Measurements from ENCODE around the gene AKAP12.

AKAP12 gene

GRCh38 chr6:151384151-151384550 lies 144.4 kb downstream of the AKAP12 start:
- H3K4me3 ChIP-seq (ENCODE audit: low read depth, low read length), result no peak overlapping the region
- no peak overlapping the region for H3K27ac ChIP-seq
- no peaks in the 10 kb centered on the region for H3K36me3 ChIP-seq (ENCODE audit: control insufficient read depth, insufficient read depth, low read length)
- H3K79me2 ChIP-seq, result peaks cover 60% of the 10 kb centered on the region
- H3K9ac ChIP-seq, result no peak overlapping the region
- TF ChIP-seq CTCF (IDR thresholded peaks at IDR 0.05), result no peak
- no peaks in the 10 kb centered on the region for H3K9me3 ChIP-seq (ENCODE audit: control insufficient read depth, low read length)
- H3K27me3 ChIP-seq (ENCODE audit: control insufficient read depth, insufficient read depth, low read length), result no peaks in the 10 kb centered on the region
- no peak overlapping the region for H2AFZ ChIP-seq
- H3K4me1 ChIP-seq, result peaks cover 5% of the 10 kb centered on the region
- H3K4me2 ChIP-seq (ENCODE audit: low read length), result no peak overlapping the region

GRCh38 chr6:151385177-151385576 lies 145.4 kb downstream of the AKAP12 start:
- H3K36me3 ChIP-seq (ENCODE audit: control insufficient read depth, insufficient read depth, low read length), result no peaks in the 10 kb centered on the region
- H3K9ac ChIP-seq, result no peak overlapping the region
- H3K27ac ChIP-seq, result no peak overlapping the region
- peaks cover 8% of the 10 kb centered on the region for H3K4me1 ChIP-seq
- no peak overlapping the region for H3K4me2 ChIP-seq (ENCODE audit: low read length)
- H2AFZ ChIP-seq, result no peak overlapping the region
- H3K79me2 ChIP-seq, result peaks cover 57% of the 10 kb centered on the region
- H3K4me3 ChIP-seq (ENCODE audit: low read depth, low read length), result no peak overlapping the region
- TF ChIP-seq CTCF (IDR thresholded peaks at IDR 0.05), result no peak
- H3K9me3 ChIP-seq (ENCODE audit: control insufficient read depth, low read length), result no peaks in the 10 kb centered on the region
- H3K27me3 ChIP-seq (ENCODE audit: control insufficient read depth, insufficient read depth, low read length), result no peaks in the 10 kb centered on the region

GRCh38 chr6:151387175-151387970 lies 147.6 kb downstream of the AKAP12 start:
- H3K9ac ChIP-seq, result no peak overlapping the region
- H3K79me2 ChIP-seq, result peaks cover 38% of the 10 kb centered on the region
- H3K36me3 ChIP-seq (ENCODE audit: control insufficient read depth, insufficient read depth, low read length), result no peaks in the 10 kb centered on the region
- peaks cover 8% of the 10 kb centered on the region for H3K4me1 ChIP-seq
- no peaks in the 10 kb centered on the region for H3K27me3 ChIP-seq (ENCODE audit: control insufficient read depth, insufficient read depth, low read length)
- no peak overlapping the region for H3K4me3 ChIP-seq (ENCODE audit: low read depth, low read length)
- no peak overlapping the region for H3K4me2 ChIP-seq (ENCODE audit: low read length)
- no peaks in the 10 kb centered on the region for H3K9me3 ChIP-seq (ENCODE audit: control insufficient read depth, low read length)
- no peak overlapping the region for H3K27ac ChIP-seq
- no peak overlapping the region for H2AFZ ChIP-seq
- no peak for TF ChIP-seq CTCF (IDR thresholded peaks at IDR 0.05)

GRCh38 chr6:151388236-151388635 lies 148.5 kb downstream of the AKAP12 start:
- Histone ChIP-seq H3K4me3 (ENCODE audit: low read depth, low read length) (no peak overlapping the region), H3K27ac (no peak overlapping the region), H2AFZ (no peak overlapping the region), H3K9me3 (ENCODE audit: control insufficient read depth, low read length) (no peaks in the 10 kb centered on the region), H3K27me3 (ENCODE audit: control insufficient read depth, insufficient read depth, low read length) (no peaks in the 10 kb centered on the region), H3K4me2 (ENCODE audit: low read length) (no peak overlapping the region), H3K79me2 (peaks cover 33% of the 10 kb centered on the region), H3K9ac (no peak overlapping the region), H3K4me1 (peaks cover 9% of the 10 kb centered on the region), H3K36me3 (ENCODE audit: control insufficient read depth, insufficient read depth, low read length) (no peaks in the 10 kb centered on the region)
- no peak for TF ChIP-seq CTCF (IDR thresholded peaks at IDR 0.05)

Measured in parathyroid adenoma (tissue), 2 donors.